ENCODE data around the gene ZMAT5.

DNA sequence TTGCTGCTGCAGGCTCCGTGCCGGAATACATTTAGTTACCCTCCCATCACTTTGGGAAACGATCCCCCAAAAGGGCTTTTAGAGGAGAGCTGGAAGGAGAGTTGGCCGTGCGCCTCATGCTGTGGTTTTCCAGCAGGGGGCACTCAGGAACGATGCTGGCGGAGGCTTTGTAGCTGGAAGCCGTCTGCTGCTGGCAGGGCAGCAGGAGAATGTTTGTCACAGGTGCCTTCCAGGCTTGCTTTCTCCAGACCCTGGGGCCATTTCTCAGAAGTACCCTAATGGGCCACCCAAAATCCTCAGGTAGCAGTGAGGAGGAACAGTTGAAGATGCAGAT lies 77.0 kb downstream of the ZMAT5 start:
- TF ChIP-seq, protein P1, sequence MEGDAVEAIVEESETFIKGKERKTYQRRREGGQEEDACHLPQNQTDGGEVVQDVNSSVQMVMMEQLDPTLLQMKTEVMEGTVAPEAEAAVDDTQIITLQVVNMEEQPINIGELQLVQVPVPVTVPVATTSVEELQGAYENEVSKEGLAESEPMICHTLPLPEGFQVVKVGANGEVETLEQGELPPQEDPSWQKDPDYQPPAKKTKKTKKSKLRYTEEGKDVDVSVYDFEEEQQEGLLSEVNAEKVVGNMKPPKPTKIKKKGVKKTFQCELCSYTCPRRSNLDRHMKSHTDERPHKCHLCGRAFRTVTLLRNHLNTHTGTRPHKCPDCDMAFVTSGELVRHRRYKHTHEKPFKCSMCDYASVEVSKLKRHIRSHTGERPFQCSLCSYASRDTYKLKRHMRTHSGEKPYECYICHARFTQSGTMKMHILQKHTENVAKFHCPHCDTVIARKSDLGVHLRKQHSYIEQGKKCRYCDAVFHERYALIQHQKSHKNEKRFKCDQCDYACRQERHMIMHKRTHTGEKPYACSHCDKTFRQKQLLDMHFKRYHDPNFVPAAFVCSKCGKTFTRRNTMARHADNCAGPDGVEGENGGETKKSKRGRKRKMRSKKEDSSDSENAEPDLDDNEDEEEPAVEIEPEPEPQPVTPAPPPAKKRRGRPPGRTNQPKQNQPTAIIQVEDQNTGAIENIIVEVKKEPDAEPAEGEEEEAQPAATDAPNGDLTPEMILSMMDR (IDR thresholded peaks at IDR 0.05; ENCODE audit: borderline replicate concordance, extremely low read depth, low read length, poor library complexity, severe bottlenecking) = peak; percentile 74
- TF ChIP-seq EZH2 (IDR thresholded peaks at IDR 0.05; ENCODE audit: borderline replicate concordance, low read depth, low read length, severe bottlenecking) = no peak

All from DND-41 (cell line).